Activated T-helper 17 cell treated with anti-CD3 and anti-CD28 coated beads, Interleukin-2, amount 50 U/mL, for 72 hours (primary cell): ENCODE data around the gene CYP26B1. TPM values are rescaled to one million over a fixed set of nuclear protein-coding genes. Genes with fewer than 3 reads are reported as not detected.

Experiments used
- ATAC-seq: fragments of 150-1000 bp; cut with Tn5 transposase; replicated peaks from 2 replicates; pipeline ENCODE4 v1.10.0; 2021; ENCODE audit warnings: mild to moderate bottlenecking, moderate library complexity
- H3K27ac Mint-ChIP-seq: one replicate; pipeline ENCODE4 v1.8.0; 2022; ENCODE audit warnings: mixed read lengths
- H3K27me3 Mint-ChIP-seq: one replicate; pipeline ENCODE4 v1.8.0; 2022; ENCODE audit warnings: mixed read lengths
- H3K36me3 Mint-ChIP-seq: one replicate; pipeline ENCODE4 v1.8.0; 2022; ENCODE audit warnings: low read depth, mild to moderate bottlenecking, mixed read lengths
- H3K4me1 Mint-ChIP-seq: one replicate; pipeline ENCODE4 v1.8.0; 2022; ENCODE audit warnings: mixed read lengths
- H3K4me3 Mint-ChIP-seq: one replicate; pipeline ENCODE4 v1.8.0; 2022; ENCODE audit warnings: mild to moderate bottlenecking, mixed read lengths
- H3K9me3 Mint-ChIP-seq: one replicate; pipeline ENCODE4 v1.8.0; 2022; ENCODE audit warnings: mixed read lengths
- total RNA-seq, 2 donors: library from RNA; stranded (reverse); gene quantifications; one replicate each; pipeline ENCODE4 v1.2.3, GENCODE V29; 2022

The CYP26B1 gene
- total RNA-seq, 2 donors from 2014 or later: 0.05 TPM; not detected in 1

DNA sequence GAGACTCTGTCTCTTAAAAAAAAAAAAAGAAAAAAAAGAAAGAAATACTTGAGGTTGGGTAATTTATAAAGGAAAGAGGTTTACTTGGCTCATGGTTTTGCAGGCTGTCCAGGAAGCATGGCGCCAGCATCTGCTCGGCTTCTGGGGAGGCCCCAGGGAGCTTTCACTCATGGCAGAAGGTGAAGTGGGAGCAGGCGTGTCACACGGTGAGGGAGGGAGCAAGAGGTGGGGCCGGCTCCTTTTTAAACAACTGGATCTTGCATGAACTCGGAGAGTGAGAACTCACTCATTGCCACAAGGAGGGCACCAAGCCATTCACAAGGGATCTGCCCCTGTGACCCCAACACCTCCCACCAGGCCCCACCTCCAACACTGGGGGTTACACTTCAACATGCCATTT, 30.6 kb downstream of the CYP26B1 start:
- no peak overlapping the region for H3K27ac Mint-ChIP-seq
- H3K9me3 Mint-ChIP-seq: peaks cover 8% of the 10 kb centered on the region
- H3K4me1 Mint-ChIP-seq: no peaks in the 10 kb centered on the region
- H3K27me3 Mint-ChIP-seq: peaks cover 26% of the 10 kb centered on the region
- ATAC-seq: no peak
- H3K4me3 Mint-ChIP-seq: no peak overlapping the region
- no peaks in the 10 kb centered on the region for H3K36me3 Mint-ChIP-seq

DNA sequence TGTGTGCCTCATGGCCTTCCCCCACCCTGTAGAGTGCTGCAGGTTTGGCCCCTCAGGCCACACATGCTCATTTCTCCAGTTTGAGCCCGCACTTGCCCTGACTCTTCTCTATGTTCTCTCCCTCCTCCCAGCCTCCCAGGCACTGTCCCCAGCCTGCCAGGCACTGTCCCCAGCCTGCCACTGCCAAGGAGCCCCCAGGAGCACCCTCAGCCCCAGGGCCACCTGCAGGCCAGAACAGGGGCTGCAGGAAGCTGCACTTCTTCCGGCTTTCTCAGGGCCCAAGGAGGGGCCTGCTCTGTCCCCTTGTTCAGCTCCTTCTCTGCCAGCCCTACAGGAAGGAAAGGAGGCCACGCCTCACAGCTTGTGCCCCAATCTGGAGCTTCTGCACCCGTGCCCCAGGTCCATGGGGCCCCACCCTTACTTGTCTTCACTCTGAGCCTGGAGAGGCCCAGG, 31.6 kb downstream of the CYP26B1 start:
- no peak for ATAC-seq
- Mint-ChIP-seq H3K4me3 (no peak overlapping the region), H3K9me3 (peaks cover 3% of the 10 kb centered on the region), H3K27ac (no peak overlapping the region), H3K36me3 (no peaks in the 10 kb centered on the region), H3K27me3 (peaks cover 20% of the 10 kb centered on the region), H3K4me1 (no peaks in the 10 kb centered on the region)

DNA sequence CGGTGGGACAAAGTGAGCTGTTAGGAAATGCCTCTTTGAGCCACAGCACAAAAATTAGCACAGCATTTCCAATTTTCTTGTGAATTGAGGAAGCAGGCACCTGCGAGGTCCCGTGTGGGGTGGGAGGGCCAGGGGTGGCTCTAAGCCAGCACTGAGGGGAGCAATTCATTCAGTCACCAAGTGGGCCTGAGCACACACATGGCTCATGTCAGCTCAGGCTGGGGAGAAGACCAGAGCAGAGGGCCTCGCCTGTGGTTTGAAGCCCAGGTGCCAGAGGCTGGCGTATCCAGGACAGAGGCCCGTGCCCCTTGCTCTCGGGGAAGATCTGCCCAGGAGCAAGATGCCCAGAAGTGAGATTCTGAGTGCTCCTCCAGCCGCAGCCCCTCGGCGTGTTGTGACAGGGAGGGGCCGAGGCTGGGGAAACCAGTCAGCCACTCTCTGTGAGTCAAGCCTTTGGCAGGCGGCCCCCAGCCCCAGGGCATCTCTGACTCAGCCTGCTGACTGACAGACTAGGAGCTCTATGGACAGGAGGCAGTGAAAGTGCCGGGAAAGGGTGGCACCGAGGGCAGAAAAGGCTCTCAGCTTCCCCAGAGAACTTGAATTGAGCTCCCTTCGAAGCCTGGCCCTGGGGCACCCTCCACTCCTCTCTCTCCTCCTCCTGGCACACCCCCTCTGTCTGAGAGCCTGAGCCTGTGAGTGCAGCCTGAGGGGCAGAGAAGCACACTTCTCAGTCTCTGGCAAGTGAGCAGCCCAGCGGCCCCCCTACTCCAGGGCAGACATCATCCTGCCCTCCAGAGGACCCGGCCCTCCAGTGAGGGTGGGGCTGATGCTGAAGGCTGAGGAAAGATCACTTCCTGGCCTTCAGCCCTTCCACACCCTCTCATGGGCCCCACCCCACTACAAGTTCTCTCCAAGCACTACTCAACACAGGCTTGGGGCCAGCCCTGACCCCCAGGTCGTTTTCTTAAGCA, 32.3 kb downstream of the CYP26B1 start:
- peaks cover 3% of the 10 kb centered on the region for H3K9me3 Mint-ChIP-seq
- ATAC-seq: no peak
- no peak overlapping the region for H3K4me3 Mint-ChIP-seq

DNA sequence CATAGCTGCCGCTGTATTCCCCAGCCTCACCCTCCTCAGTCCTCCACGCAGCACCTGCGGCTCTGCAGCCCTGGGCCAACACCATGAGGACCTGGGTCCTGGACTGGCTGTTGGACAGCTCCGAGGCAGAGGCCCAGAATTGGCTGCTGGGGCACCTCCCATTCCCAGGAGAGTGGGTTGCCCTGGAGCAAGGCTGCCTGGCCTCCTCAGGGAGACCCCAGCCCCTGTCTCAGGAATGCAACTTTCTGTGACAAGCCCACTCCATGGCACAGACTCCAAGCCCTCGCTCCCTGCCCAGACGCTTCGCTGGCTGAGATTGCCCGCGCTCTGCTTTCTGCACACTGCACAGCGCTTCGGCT, 33.0 kb downstream of the CYP26B1 start:
- Mint-ChIP-seq H3K36me3 (no peaks in the 10 kb centered on the region), H3K9me3 (peaks cover 3% of the 10 kb centered on the region), H3K4me3 (no peak overlapping the region), H3K4me1 (no peaks in the 10 kb centered on the region), H3K27ac (no peak overlapping the region), H3K27me3 (peaks cover 20% of the 10 kb centered on the region)
- ATAC-seq: no peak

More for the DNA sequence above, 32.3 kb downstream of the CYP26B1 start:
- Mint-ChIP-seq H3K36me3 (no peaks in the 10 kb centered on the region), H3K27me3 (peaks cover 17% of the 10 kb centered on the region), H3K4me1 (no peaks in the 10 kb centered on the region), H3K27ac (no peak overlapping the region)

DNA sequence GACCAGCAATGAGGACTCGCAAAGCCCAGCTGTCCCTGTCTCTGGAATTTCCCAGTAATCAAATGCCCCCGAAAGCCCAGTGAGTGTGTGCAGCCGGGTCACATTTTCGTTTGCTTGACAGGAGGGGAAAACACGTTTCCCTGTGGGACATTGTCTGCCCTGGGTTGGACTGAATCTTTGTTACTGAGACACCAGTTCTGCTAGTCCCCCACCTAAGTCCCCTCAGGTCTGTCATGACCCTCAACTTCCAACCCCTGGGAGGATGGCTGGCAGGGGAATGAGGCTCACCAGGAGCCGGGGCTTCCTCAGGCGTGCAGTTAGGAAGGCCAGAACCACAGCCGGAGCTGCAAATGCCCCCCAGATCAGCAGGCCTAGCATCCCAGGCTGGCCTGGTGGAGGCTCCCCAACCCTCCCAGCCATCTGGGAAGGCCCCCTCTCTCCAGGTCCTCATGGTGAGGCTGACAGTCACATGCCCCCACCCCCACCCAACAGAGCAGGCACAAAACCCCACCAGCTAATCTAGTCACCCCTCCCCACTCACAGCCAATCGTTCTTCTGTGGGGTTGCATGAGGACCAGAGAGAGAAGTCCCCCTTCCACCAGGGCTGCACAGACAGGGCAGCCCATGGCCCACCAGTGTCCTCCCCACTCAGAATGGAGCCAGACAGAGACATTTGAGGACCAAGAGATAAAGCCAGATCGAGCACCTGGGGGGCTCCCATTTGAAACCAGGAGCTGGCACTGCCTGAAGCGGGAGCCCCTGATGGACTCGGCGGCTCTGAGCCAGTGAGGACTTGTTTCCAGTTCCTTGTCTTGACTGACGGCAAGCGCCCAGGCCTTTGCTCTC, 33.6 kb downstream of the CYP26B1 start:
- Mint-ChIP-seq H3K4me1 (no peaks in the 10 kb centered on the region), H3K27me3 (peaks cover 22% of the 10 kb centered on the region), H3K4me3 (no peak overlapping the region), H3K27ac (no peak overlapping the region), H3K36me3 (no peaks in the 10 kb centered on the region), H3K9me3 (peaks cover 3% of the 10 kb centered on the region)
- no peak for ATAC-seq

DNA sequence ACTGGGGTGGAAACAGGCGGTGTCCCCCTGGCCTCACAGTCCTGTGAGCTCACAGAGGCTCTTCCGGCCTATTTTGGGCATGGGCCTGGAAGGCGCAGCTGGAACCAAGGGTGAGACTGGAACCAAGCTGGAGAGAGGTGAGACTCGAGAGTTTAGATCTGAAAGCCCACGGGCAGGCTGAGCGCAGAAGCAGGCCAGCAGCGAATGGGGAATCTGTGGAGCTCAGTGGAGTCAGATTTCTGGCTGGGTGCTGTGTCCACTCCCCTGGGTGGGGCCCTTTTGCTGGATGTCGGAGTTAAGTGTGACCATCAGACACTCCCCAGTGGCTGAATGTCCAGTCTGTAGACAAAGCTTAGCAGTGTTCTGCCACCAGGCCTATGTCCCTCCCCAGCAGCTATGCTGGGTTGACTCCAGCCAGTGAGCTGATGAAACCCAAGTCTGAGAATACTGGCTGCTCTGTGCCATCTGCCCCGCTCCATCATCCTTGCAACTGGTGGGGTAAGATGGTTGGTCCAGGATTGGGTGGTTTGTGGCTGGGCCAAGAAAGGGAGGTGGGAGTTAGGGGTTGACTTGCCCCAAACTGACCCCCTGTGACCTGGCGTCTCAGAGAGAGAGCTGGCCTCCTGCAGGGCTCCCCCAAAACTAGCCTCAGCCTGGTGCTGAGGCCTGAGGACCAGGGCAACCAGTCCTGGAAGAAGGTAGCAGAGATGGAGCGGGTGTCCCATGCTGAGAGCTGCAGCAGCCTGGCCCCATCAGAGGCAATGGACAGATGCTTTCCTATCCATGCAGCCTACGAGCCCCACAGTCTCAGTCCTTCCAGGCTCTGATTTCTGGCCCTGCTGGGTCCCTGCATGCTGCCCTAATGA, 34.4 kb downstream of the CYP26B1 start:
- H3K27me3 Mint-ChIP-seq: peaks cover 19% of the 10 kb centered on the region
- no peak overlapping the region for H3K4me3 Mint-ChIP-seq
- no peaks in the 10 kb centered on the region for H3K4me1 Mint-ChIP-seq
- H3K27ac Mint-ChIP-seq: no peak overlapping the region
- H3K36me3 Mint-ChIP-seq: no peaks in the 10 kb centered on the region
- peaks cover 3% of the 10 kb centered on the region for H3K9me3 Mint-ChIP-seq
- ATAC-seq: no peak

DNA sequence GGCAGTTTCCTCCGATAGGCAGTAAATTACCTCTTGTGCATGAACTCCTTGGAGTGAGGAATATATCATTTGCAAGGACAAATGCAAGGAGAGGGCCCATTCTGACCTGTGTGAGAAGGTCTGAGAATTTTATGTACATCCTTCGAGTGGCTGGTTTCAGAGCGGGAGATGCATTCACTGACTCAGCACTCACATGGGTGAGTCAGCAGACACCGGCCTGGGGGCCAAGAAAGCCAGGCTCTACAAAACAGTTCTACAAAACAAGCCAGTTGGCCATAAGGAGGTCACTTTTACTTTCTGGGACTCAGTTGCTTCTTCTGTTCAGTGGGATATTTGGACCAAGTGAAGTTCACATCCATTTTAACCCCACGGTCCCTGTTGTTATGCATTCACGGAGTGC, 35.3 kb downstream of the CYP26B1 start:
- no peak overlapping the region for H3K4me3 Mint-ChIP-seq

DNA sequence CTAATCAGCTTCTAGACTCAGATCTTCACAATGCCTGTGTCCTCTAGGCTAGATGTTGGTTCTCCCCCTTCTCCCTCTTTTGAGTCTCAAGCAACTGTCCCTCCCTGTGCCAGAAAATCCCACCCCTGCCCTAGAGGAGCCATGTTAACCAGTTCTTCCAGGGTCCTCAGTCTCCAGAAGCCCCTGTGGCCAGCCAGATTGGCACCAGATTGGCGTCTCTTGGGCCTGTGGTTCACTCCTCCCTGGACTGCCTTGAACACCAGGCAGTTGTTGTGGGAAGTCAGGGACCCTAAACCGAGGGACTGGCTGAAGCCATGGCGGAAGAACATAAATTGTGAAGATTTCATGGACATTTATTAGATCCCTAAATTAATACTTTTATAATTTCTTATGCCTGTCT, 36.6 kb downstream of the CYP26B1 start:
- no peaks in the 10 kb centered on the region for H3K4me1 Mint-ChIP-seq
- no peak for ATAC-seq
- H3K4me3 Mint-ChIP-seq: no peak overlapping the region
- peaks cover 28% of the 10 kb centered on the region for H3K27me3 Mint-ChIP-seq
- peaks cover 3% of the 10 kb centered on the region for H3K9me3 Mint-ChIP-seq
- no peak overlapping the region for H3K27ac Mint-ChIP-seq
- H3K36me3 Mint-ChIP-seq: no peaks in the 10 kb centered on the region

More for the DNA sequence above, 35.3 kb downstream of the CYP26B1 start:
- Mint-ChIP-seq H3K27me3 (peaks cover 22% of the 10 kb centered on the region), H3K27ac (no peak overlapping the region), H3K4me1 (no peaks in the 10 kb centered on the region), H3K9me3 (peaks cover 3% of the 10 kb centered on the region), H3K36me3 (no peaks in the 10 kb centered on the region)
- no peak for ATAC-seq

DNA sequence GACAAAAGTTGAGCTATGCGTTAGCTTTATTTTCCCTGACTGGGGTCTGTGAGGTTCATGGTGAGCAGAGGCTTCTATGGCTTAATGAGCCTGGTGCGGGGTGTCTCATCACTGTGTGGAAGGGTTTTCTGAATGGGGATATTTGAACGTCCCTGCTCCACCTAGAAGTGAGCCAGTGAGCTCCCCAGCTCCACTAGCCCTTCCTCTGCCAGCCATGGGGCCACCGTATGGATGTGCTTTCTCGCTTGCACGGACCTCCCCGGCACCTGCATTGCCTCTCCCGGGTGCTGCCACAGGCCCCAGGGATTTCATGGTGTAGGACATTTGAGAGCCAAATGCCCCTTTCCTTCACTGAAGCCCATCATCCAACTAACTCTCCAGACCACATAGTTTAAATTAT, 37.8 kb downstream of the CYP26B1 start:
- Mint-ChIP-seq H3K27me3 (peaks cover 35% of the 10 kb centered on the region), H3K9me3 (peaks cover 3% of the 10 kb centered on the region), H3K36me3 (no peaks in the 10 kb centered on the region), H3K4me3 (no peak overlapping the region), H3K4me1 (no peaks in the 10 kb centered on the region), H3K27ac (no peak overlapping the region)
- ATAC-seq: no peak

DNA sequence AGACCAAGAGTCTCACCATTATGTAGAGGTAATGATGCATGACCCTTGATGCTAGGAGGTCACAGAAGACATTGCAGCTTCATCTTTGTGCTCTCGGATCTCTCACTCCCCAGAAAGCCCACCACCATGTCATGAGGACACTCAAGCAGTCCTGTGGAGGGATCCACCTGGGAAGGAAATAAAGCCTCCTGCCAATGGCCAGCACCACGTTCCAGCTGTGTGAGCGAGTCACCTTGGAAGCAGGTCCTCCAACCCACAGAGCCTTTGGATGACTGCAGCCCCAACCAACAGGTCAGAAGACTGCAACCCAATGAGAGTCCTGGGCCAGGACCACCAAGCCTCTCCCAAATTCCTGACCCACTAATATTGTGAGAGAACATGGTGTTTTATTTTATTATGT, 38.4 kb downstream of the CYP26B1 start:
- Mint-ChIP-seq H3K36me3 (no peaks in the 10 kb centered on the region), H3K4me3 (no peak overlapping the region), H3K4me1 (no peaks in the 10 kb centered on the region), H3K9me3 (peaks cover 3% of the 10 kb centered on the region), H3K27ac (no peak overlapping the region), H3K27me3 (peaks cover 35% of the 10 kb centered on the region)
- ATAC-seq: no peak

DNA sequence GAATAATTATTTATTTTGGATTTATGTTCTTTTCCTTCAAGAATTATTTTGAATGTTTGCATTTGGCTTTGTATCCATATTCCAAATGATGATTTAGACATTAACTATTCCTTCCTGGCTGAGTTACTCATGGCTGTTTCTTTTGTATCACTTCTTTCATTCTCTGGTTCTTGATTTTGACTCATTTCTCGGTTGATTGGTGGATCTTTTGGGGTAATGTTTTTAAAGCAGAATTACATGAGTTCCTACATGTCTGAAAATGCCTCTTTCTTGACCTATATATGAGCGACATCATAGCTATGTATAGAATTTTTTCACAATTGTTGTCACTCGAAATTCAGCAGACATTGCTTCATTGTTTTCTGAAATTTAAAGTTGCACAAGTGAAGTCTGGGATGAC, 39.5 kb downstream of the CYP26B1 start:
- Mint-ChIP-seq H3K4me3 (no peak overlapping the region), H3K9me3 (peaks cover 3% of the 10 kb centered on the region), H3K27me3 (peaks cover 40% of the 10 kb centered on the region), H3K4me1 (no peaks in the 10 kb centered on the region), H3K27ac (no peak overlapping the region), H3K36me3 (no peaks in the 10 kb centered on the region)
- ATAC-seq: no peak

DNA sequence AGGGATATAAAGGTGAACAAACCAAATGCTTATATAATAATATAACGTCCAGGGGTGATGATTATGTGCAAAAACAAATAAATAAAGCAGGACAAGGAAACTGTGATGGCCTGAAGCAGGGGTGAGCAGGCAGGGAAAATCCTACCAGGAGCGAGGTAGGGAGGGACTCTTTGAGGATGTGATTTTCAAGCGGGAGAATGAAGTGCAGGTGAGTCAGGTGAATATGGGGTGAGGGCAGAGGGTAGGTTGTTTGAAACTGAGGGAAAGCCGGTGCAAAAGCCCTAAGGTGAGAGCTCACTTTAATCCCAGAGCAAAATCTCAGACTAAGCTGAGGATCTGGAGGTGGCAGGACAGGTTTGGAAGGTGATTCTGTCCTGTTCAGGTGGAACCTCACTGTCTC, 40.7 kb downstream of the CYP26B1 start:
- no peak for ATAC-seq
- no peak overlapping the region for H3K4me3 Mint-ChIP-seq
- no peaks in the 10 kb centered on the region for H3K9me3 Mint-ChIP-seq
- H3K4me1 Mint-ChIP-seq: no peaks in the 10 kb centered on the region
- H3K36me3 Mint-ChIP-seq: no peaks in the 10 kb centered on the region
- no peak overlapping the region for H3K27ac Mint-ChIP-seq
- peaks cover 39% of the 10 kb centered on the region for H3K27me3 Mint-ChIP-seq

DNA sequence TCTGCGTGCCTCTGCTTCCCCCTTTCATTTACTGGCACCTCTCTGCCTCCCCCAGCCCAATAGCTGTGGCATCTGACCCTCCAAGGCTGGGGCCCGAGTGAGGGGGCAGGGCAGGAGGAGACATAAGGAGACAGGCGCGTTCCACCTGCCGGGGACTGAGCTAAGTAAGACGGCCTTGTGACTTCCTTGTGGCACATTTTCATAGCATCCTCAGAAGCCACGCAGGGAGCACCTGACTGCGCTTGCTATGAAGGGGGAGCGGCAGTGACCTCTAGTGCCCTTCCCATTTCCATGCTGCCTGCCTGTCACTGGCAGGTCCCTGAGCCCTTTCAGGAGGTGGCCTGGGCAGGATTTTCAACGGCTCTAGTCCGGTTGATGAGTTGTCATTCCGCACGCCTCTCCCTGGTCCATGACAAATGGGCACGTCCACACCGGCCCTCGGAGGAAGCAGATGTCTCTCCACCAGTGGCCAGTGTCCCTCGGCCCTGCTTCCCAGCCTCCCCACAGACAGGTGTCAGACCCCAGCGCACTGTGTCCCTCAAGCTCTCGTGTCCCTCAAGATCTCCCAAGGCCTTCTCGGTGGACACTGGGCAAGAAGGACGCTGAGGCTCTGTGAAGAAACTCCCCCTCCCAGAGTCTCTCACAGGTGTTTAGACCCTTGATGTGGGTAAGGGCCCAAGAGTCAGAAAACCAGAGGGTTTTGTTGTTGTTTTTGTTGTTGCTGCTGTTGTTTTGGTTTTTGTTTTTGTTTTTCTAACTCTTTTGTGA, 42.7 kb downstream of the CYP26B1 start:
- Mint-ChIP-seq H3K9me3 (no peaks in the 10 kb centered on the region), H3K27ac (no peak overlapping the region), H3K4me3 (no peak overlapping the region), H3K27me3 (peaks cover 37% of the 10 kb centered on the region), H3K36me3 (no peaks in the 10 kb centered on the region), H3K4me1 (no peaks in the 10 kb centered on the region)
- no peak for ATAC-seq
